BE2C (cell line): ENCODE results near the gene ZCCHC14.
"Not testable (repeated sequence)": the region's sequence is repeated elsewhere in the genome, so short reads cannot be mapped to it uniquely, and the experiment has no call there.

Experiments used
- DNase-seq: peaks from one replicate; pipeline ENCODE4 v3.0.0-alpha.2; 2020
- H3K27me3 ChIP-seq: fragments of 250-450 bp; sonication (Bioruptor Pico); 2 replicates; pipeline ENCODE4 v1.5.1; 2020; ENCODE audit warnings: mild to moderate bottlenecking
- H3K36me3 ChIP-seq: fragments of 250-450 bp; sonication (Bioruptor Pico); 2 replicates; pipeline ENCODE4 v1.5.1; 2020; ENCODE audit warnings: mild to moderate bottlenecking
- H3K4me1 ChIP-seq: fragments of 250-450 bp; sonication (Bioruptor Pico); 2 replicates; pipeline ENCODE4 v1.5.1; 2020
- H3K4me3 ChIP-seq: 2 replicates; pipeline ENCODE4 v1.5.1; 2011; ENCODE audit warnings: low read depth, low read length
- H3K9me3 ChIP-seq: fragments of 250-450 bp; sonication (Bioruptor Pico); 2 replicates; pipeline ENCODE4 v1.5.1; 2020
- CTCF ChIP-seq: IDR thresholded peaks from 2 replicates; pipeline ENCODE4 v1.5.1; 2012; ENCODE audit warnings: mild to moderate bottlenecking, low read depth, low read length

Gene ZCCHC14

DNA sequence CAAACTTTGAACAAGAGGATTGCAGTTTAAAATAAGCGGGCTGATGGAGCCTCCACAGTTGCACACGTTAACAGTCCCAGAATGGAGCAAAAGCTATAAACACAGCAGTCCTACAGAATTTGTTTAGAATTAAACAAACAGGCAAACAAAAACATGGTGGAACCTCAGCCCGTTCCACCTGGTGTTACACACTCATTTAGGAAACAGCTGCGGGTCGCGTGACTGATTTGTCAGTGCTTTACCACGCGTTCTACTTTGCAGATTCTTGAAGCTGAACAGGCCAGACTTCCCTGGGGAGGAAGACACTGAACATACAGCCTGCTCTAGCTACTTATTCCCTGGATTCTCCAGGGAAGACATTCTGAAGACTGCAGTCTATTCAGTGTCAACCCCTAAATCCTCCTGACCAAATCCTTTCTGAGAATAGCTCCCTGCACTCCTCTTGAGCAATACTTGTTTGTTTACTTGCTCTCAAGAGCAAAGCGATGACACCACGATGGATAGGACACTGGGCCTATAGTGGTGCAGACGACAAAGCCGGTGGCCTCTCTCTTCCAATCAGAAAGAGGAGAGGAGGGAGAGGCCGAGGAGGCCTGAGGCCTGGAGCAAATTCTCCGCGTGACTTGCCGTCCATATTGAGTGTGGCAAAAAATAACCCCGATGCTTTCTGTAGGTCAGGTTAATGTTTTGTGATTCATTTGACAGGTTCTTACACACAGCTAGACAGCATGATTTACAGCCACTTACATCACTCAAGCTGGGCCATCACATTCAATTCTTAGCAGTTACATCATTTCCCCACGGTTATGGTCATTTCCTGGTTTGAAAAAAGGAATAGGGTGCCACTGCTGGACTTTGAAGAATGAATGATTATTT, 104.6 kb downstream of the ZCCHC14 start:
- Histone ChIP-seq H3K4me3 (peak overlapping the region; percentile 40), H3K9me3 (no peaks in the 10 kb centered on the region), H3K4me1 (peaks cover 10% of the 10 kb centered on the region), H3K27me3 (no peaks in the 10 kb centered on the region), H3K36me3 (no peaks in the 10 kb centered on the region)
- peak; percentile 93 for DNase-seq
- TF ChIP-seq CTCF = no peak

GRCh38 chr16:87384875-87385167, 108.0 kb downstream of the ZCCHC14 start:
- H3K36me3 ChIP-seq, DNase-seq, H3K27me3 ChIP-seq, H3K9me3 ChIP-seq: not testable (repeated sequence)
- H3K4me3 ChIP-seq = peak overlapping the region; percentile 69
- H3K4me1 ChIP-seq = peaks cover 10% of the 10 kb centered on the region

- H3K9me3 ChIP-seq = no peaks in the 10 kb centered on the region
- peaks cover 10% of the 10 kb centered on the region for H3K4me1 ChIP-seq
- no peaks in the 10 kb centered on the region for H3K36me3 ChIP-seq
- peak; percentile 84 for DNase-seq
- H3K4me3 ChIP-seq = peak overlapping the region; percentile 69
- no peak for TF ChIP-seq CTCF
- no peaks in the 10 kb centered on the region for H3K27me3 ChIP-seq
Measured at GRCh38 chr16:87384162-87384874, 108.5 kb downstream of the ZCCHC14 start.

- H3K4me1 ChIP-seq = peaks cover 7% of the 10 kb centered on the region
- no peaks in the 10 kb centered on the region for H3K9me3 ChIP-seq
- peak; percentile 97 for DNase-seq
- no peaks in the 10 kb centered on the region for H3K36me3 ChIP-seq
- peak within 1 kb of the TSS; percentile 72 for H3K4me3 ChIP-seq
- no peak for TF ChIP-seq CTCF
- H3K27me3 ChIP-seq = no peaks in the 10 kb centered on the region
Measured at GRCh38 chr16:87383505-87384161, 109.2 kb downstream of the ZCCHC14 start, which contains the start of gene FBXO31. FBXO31 (minus strand) TSS chr16:87383776; CDS start chr16:87383744, 32 bp downstream.

DNA sequence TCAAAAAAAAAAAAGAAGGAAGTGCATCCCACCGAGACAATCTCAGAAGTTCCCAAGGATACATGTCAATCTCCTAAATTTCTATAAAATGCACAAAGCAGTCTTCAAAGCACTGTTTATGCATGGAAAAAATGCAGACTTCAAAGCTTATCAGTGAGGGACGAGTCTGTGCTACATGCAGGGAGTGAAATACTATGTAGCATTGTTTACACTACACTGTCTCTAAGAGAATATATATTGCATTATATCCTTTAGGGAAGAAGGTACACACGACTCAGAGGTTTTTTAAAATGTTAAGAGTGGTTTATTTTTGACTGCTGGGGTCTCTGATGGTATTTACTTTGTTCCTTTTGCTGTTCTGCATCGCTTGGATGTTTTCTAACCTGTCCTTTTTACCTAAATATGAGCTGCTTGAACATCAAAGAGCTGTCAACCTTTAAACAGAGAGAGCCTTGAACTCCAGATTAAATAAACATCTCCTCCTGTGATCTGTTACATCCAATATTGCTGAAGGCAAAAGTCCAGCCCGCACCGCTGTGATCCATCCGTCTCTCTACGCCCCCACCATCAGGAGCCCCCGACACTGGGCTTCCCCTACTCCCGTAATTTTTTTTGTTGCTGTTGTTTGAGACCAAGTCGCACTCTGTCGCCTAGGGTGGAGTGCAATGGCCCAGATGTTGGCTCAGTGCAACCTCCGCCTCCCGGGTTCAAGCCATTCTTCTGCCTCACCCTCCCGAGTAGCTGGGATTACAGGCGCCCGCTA, 110.6 kb downstream of the ZCCHC14 start:
- no peak for DNase-seq
- no peaks in the 10 kb centered on the region for H3K9me3 ChIP-seq
- H3K4me1 ChIP-seq = no peaks in the 10 kb centered on the region; the same call in 1 of the 2 replicates
- no peak for TF ChIP-seq CTCF
- H3K36me3 ChIP-seq = no peaks in the 10 kb centered on the region; the same call in 1 of the 2 replicates
- H3K4me3 ChIP-seq = peak overlapping the region; percentile 72
- H3K27me3 ChIP-seq = no peaks in the 10 kb centered on the region

DNA sequence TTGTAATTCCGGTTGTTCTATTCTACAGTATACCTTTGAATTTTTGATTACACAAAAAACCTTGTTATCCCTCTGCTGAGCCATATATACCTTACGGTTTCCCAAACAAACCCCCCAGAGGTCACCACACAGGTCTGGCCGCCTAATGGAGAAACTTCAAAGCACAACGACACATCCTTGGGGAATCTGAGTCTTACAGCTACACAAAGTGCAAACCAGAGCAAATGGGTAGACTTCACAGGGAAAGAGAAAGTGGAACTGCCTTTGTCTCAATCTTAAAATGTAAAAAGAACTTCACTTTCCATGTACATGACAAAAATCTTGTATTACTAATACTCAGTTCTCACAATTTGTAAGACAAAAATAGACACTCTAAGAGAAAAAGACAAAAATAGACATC, 111.9 kb downstream of the ZCCHC14 start:
- H3K27me3 ChIP-seq = no peaks in the 10 kb centered on the region
- no peak overlapping the region for H3K4me3 ChIP-seq
- H3K4me1 ChIP-seq = no peaks in the 10 kb centered on the region; the same call in 1 of the 2 replicates
- peak; percentile 9; the same call in 1 of the 2 replicates for TF ChIP-seq CTCF
- no peaks in the 10 kb centered on the region; the same call in 1 of the 2 replicates for H3K36me3 ChIP-seq
- DNase-seq = no peak
- no peaks in the 10 kb centered on the region for H3K9me3 ChIP-seq
